ENCODE measurements around the gene ZNF101.
"Not testable (repeated sequence)": the region's sequence is repeated elsewhere in the genome, so short reads cannot be mapped to it uniquely, and the experiment has no call there.

The ZNF101 gene

DNA sequence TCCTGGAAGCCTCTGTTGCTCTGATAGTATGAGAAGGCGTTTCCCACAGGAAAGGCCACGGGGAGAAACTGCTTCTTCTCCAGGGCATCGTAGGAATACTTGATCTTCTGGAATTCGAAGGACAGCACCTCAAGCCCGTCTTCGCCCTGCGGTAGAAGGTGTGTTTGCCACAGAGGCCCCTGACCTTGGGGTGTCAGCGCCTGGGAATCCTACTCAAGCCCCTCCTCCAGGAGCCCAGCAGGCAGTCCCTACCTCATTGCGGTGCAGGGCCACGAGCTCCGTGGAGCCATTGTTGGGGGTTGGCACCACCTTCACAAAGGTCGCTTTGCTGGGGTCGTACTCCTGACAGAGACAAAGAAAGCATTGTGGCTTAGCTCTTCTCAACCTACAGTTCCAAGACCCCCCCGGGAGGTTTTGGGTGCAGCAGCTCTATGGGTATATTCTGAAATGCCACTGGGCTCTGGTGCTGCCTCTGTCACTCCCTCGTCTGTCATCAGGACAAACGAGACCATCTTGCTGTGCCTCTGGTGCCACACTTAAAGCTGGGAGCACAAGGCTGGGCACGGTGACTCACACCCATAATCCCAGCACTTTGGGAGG is 8.9 kb upstream of the ZNF101 start:
- in situ Hi-C loops (cut with HindIII; ENCODE audit: low sequenced_read_pairs): no loop called here

DNA sequence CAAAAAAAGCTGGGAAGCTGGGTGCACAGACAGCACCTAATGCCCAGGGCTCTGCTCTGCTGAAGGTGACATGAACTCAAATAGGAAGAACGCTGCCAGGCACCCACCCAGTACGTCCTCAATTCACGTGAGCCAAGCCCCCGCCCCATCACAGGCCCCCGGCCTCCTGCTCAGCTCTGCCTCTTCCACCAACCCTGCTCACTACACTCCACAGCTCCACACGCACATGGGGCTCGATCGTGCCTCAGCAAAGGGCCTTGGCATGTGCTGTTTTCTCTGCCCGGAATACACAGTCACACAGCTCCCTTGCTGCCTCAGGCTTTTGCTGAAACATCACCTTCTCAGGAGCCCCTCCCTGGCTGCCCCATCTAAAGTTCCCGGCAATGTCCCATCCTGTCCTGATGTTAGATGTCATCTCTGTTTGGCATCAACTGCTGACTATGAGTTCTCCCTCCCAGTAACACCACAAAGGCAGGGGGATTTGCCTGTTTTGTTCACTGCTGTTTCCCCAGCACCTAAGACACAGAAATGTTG is 7.4 kb upstream of the ZNF101 start:
- in situ Hi-C loops (cut with HindIII; ENCODE audit: low sequenced_read_pairs): no loop called here

DNA sequence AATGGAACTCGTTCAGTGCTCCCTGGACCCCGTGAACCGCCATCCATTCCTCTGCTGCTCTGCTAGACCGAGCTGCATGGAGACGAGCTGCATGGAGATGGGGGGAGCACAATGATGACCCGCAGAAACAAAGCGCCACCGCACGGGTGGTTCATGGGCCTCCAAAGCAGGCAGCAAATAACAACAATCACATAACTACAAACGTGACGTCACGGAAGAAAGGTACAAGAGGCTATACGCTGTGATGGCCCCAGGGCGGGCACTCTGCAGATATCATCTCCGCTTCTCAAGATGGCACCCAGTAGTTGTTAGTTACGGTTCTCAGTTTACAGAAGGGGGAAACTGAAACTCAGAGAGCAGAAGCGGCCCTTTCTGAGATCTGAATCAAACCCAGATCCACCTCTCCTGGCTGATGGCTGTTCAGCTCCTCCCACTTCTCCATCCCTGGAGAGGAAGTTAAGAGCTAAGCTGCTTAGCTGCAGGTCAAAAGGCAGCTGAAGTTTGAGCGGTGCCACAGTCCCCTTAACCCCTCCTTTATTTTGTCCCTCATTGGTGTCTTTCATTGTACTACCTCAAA is 6.9 kb upstream of the ZNF101 start:
- in situ Hi-C loops (cut with HindIII; ENCODE audit: low sequenced_read_pairs): no loop called here

DNA sequence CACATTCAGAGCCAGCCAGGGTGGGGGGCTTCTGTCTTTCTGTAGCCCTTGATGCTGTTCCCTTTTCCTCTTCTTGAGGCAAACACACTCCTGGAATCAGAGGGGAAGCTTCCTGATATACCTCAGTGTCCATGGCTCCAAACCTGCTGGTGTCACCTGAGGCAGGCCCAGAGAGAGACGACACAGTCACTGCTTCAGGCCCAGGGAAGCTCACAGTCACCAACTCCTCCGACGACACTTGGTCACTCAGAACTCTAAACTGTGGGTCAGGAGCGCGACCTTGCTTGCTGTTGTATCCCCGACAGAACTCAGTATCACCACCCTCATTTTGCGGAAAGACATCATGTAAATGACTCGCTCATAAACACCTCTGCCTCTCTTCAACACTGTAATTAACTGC is 6.3 kb upstream of the ZNF101 start:
- in situ Hi-C loops (cut with HindIII; ENCODE audit: low sequenced_read_pairs): no loop called here

DNA sequence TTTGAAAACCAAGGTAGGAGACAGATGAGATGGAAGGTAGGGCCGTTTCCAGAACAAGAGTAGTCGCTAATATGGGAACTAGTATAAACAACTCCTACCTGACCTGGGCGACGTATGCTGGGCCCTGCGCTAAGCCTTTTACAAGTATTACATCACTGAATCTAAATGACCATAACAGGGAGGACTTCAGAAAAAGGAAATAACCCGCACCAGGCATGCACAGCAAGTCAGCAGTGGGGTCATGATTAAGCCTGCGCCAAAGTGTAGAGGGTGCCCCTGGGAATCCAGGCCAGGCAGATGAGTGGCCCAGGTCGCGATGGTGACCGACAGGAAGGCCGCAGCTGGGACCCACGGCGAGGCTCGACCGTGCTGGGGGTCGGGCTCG is 5.8 kb upstream of the ZNF101 start:
- in situ Hi-C loops (cut with HindIII; ENCODE audit: low sequenced_read_pairs): no loop called here

DNA sequence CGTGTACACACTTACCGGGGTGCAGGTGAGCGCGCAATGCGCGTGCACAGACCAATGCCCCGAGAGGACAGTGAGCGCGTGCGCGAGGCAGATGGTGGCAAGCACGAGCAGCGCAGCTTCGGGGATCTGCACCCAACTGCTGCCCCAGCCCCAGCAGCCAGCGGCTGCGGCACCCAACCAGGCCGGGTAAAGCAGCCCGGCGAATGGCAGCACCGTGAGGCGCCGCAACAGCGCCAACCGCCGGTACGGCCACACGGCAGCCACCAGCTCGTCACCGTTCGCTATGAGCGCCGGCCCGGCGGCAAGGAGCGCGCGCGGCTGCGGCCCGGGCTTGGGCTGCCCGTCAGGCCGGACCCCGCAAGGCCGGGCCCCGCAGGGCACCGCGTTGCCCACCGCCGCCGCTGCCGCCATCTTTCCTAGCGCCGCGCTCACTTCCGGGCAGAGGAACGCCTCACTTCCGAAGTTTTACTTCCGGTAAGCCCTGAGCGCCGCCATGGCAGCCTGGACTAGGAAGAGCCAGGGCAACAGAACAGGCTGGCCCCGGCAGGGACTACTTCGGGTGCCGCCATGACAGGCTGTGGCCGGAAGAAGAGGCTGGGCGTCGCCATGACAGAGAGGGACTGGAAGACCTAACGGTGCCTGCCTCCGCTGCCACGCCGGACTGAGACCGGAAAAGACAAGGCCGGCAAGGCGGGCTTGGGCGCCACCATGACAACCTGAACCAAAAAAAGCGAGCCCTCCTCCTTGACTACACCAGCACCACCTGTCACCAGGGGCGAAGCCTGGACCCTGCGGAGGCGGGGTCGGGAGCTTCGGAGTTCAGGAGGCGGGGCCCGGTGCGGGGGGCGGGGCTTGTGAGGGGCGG is 5.2 kb upstream of the ZNF101 start, which contains the start of gene ATP13A1:
TSS of gene ATP13A1 (minus strand) at position 421 of the 865 bp plus-strand sequence. CDS start at position 411, 10 bp downstream.
- in situ Hi-C loops (cut with HindIII; ENCODE audit: low sequenced_read_pairs): no loop called here

DNA sequence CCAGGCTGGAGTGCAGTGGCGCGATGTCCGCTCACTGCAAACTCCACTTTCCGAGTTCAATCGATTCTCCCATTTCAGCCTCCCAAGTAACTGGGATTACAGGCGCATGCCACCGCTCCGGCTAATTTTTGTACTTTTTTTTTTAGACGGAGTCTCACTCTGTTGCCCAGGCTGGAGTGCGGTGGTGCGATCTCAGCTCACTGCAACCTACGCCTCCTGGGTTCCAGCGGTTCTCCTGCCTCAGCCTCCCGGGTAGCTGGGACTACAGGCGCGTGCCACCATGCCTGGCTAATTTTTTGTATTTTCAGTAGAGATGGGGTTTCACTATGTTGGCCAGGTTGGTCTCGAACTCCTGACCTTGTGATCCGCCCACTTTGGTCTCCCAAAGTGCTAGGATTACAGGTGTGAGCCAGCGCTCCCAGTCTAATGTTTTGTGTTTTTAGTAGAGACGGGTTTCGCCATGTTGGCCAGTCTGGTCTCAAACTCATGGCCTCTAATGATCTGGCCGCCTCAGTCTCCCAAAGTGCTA is 3.2 kb upstream of the ZNF101 start:
- in situ Hi-C loops (cut with HindIII; ENCODE audit: low sequenced_read_pairs): not testable (repeated sequence)

DNA sequence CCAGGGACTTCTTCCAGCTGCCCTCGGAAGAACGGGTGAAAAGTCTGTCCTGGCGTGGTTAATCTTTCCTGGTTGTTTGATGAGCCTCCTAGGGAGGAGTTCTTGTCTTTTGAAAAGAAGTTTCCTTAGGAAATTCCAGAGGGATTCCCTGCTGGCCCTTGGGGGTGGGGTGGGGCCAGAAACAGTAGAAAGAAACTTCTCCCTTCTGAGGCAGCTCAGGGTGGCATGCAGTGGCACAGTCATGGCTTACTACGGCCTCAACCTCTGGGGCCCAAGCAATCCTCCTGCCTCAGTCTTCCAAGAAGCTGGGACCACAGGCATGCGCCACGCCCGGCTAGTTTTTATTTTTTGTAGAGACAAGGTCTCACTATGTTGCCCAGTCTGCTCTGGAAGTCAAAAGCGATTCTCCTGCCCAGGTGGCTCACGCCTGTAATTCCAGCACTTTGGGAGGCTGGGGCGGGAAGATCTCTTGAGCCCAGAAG is 1.5 kb downstream of the ZNF101 start:
- in situ Hi-C loops (cut with HindIII; ENCODE audit: low sequenced_read_pairs): no loop called here

DNA sequence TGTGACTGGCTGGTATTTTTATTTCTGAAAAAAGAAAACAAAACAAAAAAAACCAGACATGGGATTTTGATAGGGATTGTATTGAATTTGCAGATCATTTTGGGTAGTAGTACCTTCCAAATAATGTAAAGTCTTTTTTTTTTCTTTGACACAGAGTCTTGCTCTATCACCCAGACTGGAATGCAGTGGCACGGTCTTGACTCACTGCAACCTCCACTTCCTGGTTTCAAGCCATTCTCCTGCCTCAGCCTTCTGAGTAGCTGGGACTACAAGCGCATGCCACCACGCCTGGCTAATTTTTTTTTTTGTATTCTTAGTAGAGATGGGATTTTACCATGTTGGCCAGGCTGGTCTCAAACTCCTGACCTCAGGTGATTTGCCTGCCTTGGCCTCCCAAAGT is 4.2 kb downstream of the ZNF101 start:
- in situ Hi-C loops (cut with HindIII; ENCODE audit: low sequenced_read_pairs): no loop called here

DNA sequence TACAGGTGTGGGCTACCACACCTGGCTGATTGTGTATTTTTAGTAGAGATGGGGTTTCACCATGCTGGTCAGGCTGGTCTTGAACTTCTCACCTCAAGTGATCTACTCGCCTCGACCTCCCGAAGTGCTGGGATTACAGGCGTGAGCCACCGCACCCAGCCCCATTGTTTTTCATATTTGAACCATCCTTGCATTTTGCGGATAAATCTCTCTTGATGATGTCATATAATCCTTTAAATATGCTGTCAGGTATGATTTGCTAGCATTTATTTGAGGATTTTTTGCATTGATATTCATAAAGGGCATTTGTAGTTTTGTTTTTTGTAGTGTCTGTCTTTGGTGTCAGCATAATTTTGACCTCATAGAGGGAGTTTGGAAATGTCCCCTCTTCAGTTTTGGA is 5.7 kb downstream of the ZNF101 start:
- in situ Hi-C loops (cut with HindIII; ENCODE audit: low sequenced_read_pairs): no loop called here

DNA sequence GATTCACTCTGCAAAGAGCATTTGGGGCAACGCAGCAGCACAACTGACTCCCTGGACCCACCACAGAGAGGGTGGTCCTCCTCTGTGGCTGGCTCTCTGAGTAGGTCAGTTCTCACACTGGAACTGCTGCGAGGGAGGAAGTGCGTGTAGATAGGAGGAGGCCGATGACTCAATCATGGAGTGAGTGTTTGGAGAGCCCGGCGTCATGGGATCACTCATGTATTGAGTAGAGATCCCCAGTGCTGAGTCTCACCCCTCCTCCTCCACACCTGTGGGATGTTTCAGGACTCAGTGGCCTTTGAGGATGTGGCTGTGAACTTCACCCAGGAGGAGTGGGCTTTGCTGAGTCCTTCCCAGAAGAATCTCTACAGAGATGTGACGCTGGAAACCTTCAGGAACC is 8.9 kb downstream of the ZNF101 start:
- in situ Hi-C loops (cut with HindIII; ENCODE audit: low sequenced_read_pairs): no loop called here

DNA sequence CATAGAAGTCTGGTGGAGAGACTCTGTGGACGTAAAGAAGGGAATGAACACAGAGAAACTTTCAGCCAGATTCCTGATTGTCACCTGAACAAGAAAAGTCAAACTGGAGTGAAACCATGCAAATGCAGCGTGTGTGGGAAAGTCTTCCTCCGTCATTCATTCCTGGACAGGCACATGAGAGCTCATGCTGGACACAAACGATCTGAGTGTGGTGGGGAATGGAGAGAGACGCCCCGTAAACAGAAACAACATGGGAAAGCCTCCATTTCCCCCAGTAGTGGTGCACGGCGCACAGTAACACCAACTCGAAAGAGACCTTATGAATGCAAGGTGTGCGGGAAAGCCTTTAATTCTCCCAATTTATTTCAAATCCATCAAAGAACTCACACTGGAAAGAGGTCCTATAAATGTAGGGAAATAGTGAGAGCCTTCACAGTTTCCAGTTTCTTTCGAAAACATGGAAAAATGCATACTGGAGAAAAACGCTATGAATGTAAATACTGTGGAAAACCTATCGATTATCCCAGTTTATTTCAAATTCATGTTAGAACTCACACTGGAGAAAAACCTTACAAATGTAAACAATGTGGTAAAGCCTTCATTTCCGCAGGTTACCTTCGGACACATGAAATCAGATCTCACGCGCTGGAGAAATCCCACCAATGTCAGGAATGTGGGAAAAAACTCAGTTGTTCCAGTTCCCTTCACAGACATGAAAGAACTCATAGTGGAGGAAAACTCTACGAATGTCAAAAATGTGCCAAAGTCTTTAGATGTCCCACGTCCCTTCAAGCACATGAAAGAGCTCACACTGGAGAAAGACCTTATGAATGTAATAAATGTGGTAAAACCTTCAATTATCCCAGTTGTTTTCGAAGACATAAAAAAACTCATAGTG is 10.8 kb downstream of the ZNF101 start:
- in situ Hi-C loops (cut with HindIII; ENCODE audit: low sequenced_read_pairs): no loop called here

DNA sequence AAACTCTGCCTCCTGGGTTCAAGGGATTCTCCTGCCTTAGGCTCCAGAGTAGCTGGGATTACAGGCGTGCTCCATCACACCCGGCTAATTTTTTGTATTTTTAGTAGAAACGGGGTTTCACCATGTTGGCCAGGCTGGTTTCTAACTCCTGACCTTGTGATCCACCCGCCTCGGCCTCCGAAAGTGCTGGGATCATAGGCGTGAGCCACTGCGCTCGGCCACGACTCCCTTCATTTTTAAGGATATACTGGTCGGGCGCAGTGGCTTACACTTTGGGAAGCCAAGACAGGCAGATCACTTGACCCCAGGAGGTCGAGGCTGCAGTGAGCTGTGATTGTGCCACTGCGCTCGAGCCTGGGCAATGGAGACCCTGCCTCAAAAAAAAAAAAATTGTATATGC is 17.5 kb downstream of the ZNF101 start:
- in situ Hi-C loops (cut with HindIII; ENCODE audit: low sequenced_read_pairs): not testable (repeated sequence)

DNA sequence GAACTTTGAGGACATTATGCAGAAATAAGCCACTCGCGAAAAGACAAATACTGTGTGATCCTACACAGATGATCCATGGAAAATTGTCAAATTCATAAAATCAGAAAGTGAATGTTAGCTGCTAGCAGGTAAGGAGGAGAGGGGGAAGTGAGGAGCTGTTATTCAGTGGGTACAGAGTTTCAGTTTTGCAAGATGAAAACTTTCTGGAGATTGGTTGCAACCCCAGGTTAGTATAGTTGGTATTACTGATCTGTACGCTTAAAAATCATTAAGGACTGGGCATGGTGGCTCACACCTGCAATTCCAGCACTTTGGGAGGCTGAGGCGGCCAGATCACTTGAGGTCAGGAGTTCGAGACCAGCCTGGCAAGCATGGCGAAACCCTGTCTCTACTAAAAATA is 17.9 kb downstream of the ZNF101 start:
- in situ Hi-C loops (cut with HindIII; ENCODE audit: low sequenced_read_pairs): no loop called here

DNA sequence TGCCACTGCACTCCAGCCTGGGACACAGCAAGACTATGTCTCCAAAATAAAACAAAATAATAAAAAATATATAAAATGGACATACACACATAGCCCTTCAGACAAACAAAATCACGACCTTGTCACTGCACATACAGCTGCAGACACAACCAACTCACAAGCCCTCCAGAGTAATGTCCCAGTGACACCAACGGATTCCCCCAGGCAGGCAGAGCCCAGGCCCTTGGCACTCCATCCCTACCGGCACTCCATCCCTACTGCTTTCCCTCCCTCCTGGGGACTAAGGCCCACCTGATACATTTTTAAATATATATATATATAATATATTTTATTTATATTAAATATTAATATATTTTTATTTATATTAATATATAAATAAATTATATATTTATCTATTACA is 18.5 kb downstream of the ZNF101 start:
- in situ Hi-C loops (cut with HindIII; ENCODE audit: low sequenced_read_pairs): no loop called here

DNA sequence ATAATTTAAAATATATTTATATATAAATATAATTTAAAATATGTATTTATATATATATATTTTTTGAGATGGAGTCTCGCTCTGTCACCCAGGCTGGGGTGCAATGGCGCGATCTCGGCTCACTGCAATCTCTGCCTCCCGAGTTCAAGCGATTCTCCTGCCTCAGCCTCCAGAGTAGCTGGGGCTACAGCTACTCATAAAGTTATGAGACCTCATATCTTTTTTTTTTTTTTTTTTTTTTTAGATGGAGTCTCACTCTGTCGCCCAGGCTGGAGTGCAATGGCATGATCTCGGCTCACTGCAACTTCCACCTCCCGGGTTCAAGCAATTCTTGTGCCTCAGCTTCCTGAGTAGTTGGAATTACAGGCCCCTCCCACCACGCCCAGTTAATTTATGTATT is 20.4 kb downstream of the ZNF101 start:
- in situ Hi-C loops (cut with HindIII; ENCODE audit: low sequenced_read_pairs): not testable (repeated sequence)

DNA sequence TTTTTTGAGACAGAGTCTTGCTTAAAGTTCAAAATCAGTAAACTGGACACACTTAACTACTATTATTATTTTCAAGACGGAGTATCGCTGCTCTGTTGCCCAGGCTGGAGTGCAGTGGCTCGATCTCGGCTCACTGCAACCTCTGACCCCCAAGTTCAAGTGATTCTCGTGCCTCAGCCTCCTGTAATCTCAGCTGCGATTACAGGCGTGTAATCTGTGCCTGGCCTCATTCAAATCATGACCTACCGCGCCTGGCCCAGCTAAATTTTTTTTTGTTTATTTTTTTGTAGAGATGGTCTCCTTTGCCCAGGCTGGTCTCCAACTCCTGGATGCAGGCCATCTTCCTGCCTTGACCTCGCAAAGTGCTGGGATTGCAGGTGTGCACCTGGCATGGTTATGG is 23.0 kb downstream of the ZNF101 start:
- in situ Hi-C loops (cut with HindIII; ENCODE audit: low sequenced_read_pairs): no loop called here

DNA sequence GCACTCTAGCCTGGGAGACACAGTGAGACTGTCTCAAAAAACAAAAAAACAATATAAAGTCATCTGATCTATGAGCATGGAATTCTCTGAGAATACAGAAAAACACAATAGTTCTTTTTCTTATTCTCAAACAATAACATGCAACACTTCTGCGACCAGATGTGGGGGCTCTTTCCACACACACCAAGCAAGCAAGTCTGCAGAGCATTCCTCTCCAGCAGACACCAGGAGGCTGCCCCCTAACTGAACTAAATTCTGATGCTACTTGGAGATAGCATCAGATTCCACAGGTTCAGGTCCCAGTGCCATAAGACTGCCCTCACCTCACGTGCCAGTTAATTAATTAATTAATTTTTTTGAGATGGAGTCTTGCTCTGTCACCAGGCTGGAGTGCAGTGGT is 27.7 kb downstream of the ZNF101 start:
- in situ Hi-C loops (cut with HindIII; ENCODE audit: low sequenced_read_pairs): no loop called here

DNA sequence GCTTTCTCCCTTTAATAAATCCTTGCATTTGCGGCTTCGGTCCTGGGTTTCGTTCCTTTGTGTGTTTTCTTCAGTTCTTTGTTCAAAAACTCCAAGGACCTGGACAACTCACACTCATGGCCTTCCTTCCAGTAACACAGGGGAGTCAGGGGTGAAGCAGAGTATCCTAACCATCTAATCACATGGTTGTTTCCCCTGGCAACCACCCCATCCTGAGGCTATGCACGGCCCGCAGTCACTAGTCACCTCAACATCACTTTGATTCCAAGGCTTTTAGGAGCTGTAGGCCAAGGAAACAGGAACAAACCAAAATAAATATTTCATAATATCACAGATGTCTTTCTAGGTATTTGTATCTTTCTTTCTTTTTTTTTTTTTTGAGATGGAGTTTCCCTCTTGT is 28.9 kb downstream of the ZNF101 start:
- in situ Hi-C loops (cut with HindIII; ENCODE audit: low sequenced_read_pairs): no loop called here

DNA sequence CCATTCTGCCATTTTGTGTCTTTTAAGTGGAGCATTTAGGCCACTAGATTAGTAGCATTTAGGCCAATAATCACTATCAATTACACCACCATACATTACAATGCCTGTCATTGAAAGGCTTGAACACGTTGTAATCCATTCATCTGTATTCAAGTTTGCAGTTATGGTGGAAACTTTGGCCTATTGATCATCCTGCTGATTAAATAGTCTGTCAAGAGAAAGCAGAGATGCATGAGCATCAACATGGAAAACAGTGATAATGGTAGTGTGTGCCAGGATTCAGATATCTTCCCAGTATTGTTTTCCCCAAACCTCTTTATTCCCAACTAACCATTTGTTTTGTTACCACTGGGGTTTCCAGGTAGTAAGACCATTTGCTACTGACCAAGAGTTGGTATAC is 31.9 kb downstream of the ZNF101 start:
- in situ Hi-C loops (cut with HindIII; ENCODE audit: low sequenced_read_pairs): not testable (repeated sequence)
